ENCODE results near the gene CCDC186. TPM values are rescaled to one million over a fixed set of nuclear protein-coding genes. Genes with fewer than 3 reads are reported as not detected.

Gene CCDC186
- total RNA-seq, 1 experiment from 2014 or later: 26.3 TPM

- Histone ChIP-seq H3K4me1 (peaks cover 10% of the 10 kb centered on the region; the same call in 1 of the 2 replicates), H3K4me3 (ENCODE audit: low read depth, low read length) (no peak overlapping the region), H3K36me3 (ENCODE audit: control insufficient read depth, insufficient read depth, low read length) (no peaks in the 10 kb centered on the region), H3K9me3 (no peaks in the 10 kb centered on the region), H3K27me3 (replicated peaks; ENCODE audit: control insufficient read depth, insufficient read depth, low read length) (no peaks in the 10 kb centered on the region)
- no peak overlapping the region for H3K27ac Mint-ChIP-seq (ENCODE audit: unreplicated experiment)
- ChIA-PET CTCF (no interaction called here), POLR2A (no interaction called here)
- no peak for DNase-seq
- TF ChIP-seq, protein P1, sequence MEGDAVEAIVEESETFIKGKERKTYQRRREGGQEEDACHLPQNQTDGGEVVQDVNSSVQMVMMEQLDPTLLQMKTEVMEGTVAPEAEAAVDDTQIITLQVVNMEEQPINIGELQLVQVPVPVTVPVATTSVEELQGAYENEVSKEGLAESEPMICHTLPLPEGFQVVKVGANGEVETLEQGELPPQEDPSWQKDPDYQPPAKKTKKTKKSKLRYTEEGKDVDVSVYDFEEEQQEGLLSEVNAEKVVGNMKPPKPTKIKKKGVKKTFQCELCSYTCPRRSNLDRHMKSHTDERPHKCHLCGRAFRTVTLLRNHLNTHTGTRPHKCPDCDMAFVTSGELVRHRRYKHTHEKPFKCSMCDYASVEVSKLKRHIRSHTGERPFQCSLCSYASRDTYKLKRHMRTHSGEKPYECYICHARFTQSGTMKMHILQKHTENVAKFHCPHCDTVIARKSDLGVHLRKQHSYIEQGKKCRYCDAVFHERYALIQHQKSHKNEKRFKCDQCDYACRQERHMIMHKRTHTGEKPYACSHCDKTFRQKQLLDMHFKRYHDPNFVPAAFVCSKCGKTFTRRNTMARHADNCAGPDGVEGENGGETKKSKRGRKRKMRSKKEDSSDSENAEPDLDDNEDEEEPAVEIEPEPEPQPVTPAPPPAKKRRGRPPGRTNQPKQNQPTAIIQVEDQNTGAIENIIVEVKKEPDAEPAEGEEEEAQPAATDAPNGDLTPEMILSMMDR (IDR thresholded peaks at IDR 0.05; ENCODE audit: insufficient read depth in 1 of 2, low read depth in 1 of 2, low read length in 1 of 2, severe bottlenecking in 1 of 2, unreplicated experiment in 1 of 2): no peak
- H3K4me3 Mint-ChIP-seq (ENCODE audit: unreplicated experiment): no peak overlapping the region
- no TSS peak for BruUV-seq (replicated peaks)
- H3K27me3 Mint-ChIP-seq (ENCODE audit: insufficient read depth, unreplicated experiment): no peaks in the 10 kb centered on the region
- intact Hi-C loops (cut with micrococcal nuclease; ENCODE audit: unreplicated experiment): no loop called here
- no peaks in the 10 kb centered on the region for H3K4me1 Mint-ChIP-seq (ENCODE audit: low read depth, unreplicated experiment)
- no peaks in the 10 kb centered on the region for H3K36me3 Mint-ChIP-seq (ENCODE audit: insufficient read depth, unreplicated experiment)
- H3K9me3 Mint-ChIP-seq (ENCODE audit: unreplicated experiment): no peaks in the 10 kb centered on the region
Observed at GRCh38 chr10:114079421-114079820, 94.6 kb downstream of the CCDC186 start.

DNA sequence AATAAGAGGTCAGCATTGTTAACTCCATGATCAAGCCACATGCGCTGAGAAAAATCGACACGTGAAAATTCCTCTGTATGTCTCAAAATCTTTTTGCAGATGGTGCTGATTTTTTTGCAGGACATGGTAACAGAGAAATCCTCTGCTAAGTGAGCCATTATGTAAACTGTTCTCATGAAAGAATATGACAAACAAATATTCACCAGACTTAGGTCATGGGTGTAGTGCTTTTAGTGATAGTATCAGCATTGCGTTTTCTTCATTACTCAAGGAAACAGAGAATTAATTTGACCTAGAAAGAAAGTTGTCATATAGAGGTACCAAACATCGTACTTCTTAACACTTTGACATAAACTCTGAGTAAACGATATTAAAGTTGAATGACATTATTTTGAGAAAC lies 95.7 kb downstream of the CCDC186 start:
- Histone ChIP-seq H3K4me3 (ENCODE audit: low read depth, low read length) (no peak overlapping the region), H3K9me3 (no peaks in the 10 kb centered on the region), H3K27me3 (replicated peaks; ENCODE audit: control insufficient read depth, insufficient read depth, low read length) (no peaks in the 10 kb centered on the region), H3K36me3 (ENCODE audit: control insufficient read depth, insufficient read depth, low read length) (no peaks in the 10 kb centered on the region), H3K4me1 (peaks cover 10% of the 10 kb centered on the region; the same call in 1 of the 2 replicates)
- TF ChIP-seq, protein P1 (IDR thresholded peaks at IDR 0.05; ENCODE audit: insufficient read depth in 1 of 2, low read depth in 1 of 2, low read length in 1 of 2, severe bottlenecking in 1 of 2, unreplicated experiment in 1 of 2): no peak
- no peak overlapping the region for H3K4me3 Mint-ChIP-seq (ENCODE audit: unreplicated experiment)
- no peak overlapping the region for H3K27ac Mint-ChIP-seq (ENCODE audit: unreplicated experiment)
- no peaks in the 10 kb centered on the region for H3K36me3 Mint-ChIP-seq (ENCODE audit: insufficient read depth, unreplicated experiment)
- intact Hi-C loops (cut with micrococcal nuclease; ENCODE audit: unreplicated experiment): no loop called here
- H3K4me1 Mint-ChIP-seq (ENCODE audit: low read depth, unreplicated experiment): no peaks in the 10 kb centered on the region
- no TSS peak for BruUV-seq (replicated peaks)
- ChIA-PET CTCF (no interaction called here), POLR2A (no interaction called here)
- DNase-seq: no peak
- no peaks in the 10 kb centered on the region for H3K27me3 Mint-ChIP-seq (ENCODE audit: insufficient read depth, unreplicated experiment)
- no peaks in the 10 kb centered on the region for H3K9me3 Mint-ChIP-seq (ENCODE audit: unreplicated experiment)

- no peak overlapping the region for H3K4me3 Mint-ChIP-seq (ENCODE audit: unreplicated experiment)
- H3K27me3 Mint-ChIP-seq (ENCODE audit: insufficient read depth, unreplicated experiment): no peaks in the 10 kb centered on the region
- H3K4me1 ChIP-seq: peaks cover 9% of the 10 kb centered on the region; the same call in 1 of the 2 replicates
- no peaks in the 10 kb centered on the region for H3K9me3 Mint-ChIP-seq (ENCODE audit: unreplicated experiment)
- ChIA-PET POLR2A (no interaction called here), CTCF (no interaction called here)
- intact Hi-C loops (cut with micrococcal nuclease; ENCODE audit: unreplicated experiment): no loop called here
- H3K4me1 Mint-ChIP-seq (ENCODE audit: low read depth, unreplicated experiment): no peaks in the 10 kb centered on the region
- H3K36me3 ChIP-seq (ENCODE audit: control insufficient read depth, insufficient read depth, low read length): no peaks in the 10 kb centered on the region
- H3K36me3 Mint-ChIP-seq (ENCODE audit: insufficient read depth, unreplicated experiment): no peaks in the 10 kb centered on the region
- no peak for DNase-seq
- H3K9me3 ChIP-seq: no peaks in the 10 kb centered on the region
- no peaks in the 10 kb centered on the region for H3K27me3 ChIP-seq (replicated peaks; ENCODE audit: control insufficient read depth, insufficient read depth, low read length)
- H3K4me3 ChIP-seq (ENCODE audit: low read depth, low read length): no peak overlapping the region
- no peak overlapping the region for H3K27ac Mint-ChIP-seq (ENCODE audit: unreplicated experiment)
- BruUV-seq (replicated peaks): no TSS peak
- TF ChIP-seq, protein P1 (IDR thresholded peaks at IDR 0.05; ENCODE audit: insufficient read depth in 1 of 2, low read depth in 1 of 2, low read length in 1 of 2, severe bottlenecking in 1 of 2, unreplicated experiment in 1 of 2): no peak
Observed at GRCh38 chr10:114077815-114078219, 96.2 kb downstream of the CCDC186 start.
